SK-N-SH (cell line): ENCODE results near the gene CACNA2D1. TPM values are rescaled to one million over a fixed set of nuclear protein-coding genes. Genes with fewer than 3 reads are reported as not detected.

Experiments
- CTCF ChIA-PET: fragments of 300-600, 350-600 bp; formaldehyde crosslinking; extraction: SDS; loops from one replicate; lab custom pipeline; 2021; lab: Yijun Ruan, JAX
- POLR2A ChIA-PET: fragments of 350-600 bp; sonication (Branson Sonifier 250); formaldehyde crosslinking; extraction: SDS; loops from one replicate; lab custom pipeline; 2020; ENCODE audit warnings: antibody characterized with exemption, inconsistent platforms; lab: Yijun Ruan, JAX
- DNase-seq: peaks from one replicate; pipeline ENCODE4 v3.0.0; 2012
- H2AFZ ChIP-seq: fragments of 200-600 bp; sonication (generic); 2 replicates; pipeline ENCODE4 v1.8.1; 2016; ENCODE audit warnings: antibody characterized with exemption, mild to moderate bottlenecking, low read depth
- H3F3A ChIP-seq: fragments of 200-600 bp; sonication (generic); replicated peaks from 2 replicates; pipeline ENCODE3; 2016; ENCODE audit warnings: antibody characterized with exemption, mild to moderate bottlenecking; ENCODE audit not compliant: insufficient read depth
- H3K27ac ChIP-seq, 2 experiments: fragments of 200-500 bp in 1 of 2; fragments of 200-600 bp in 1 of 2; sonication (Bioruptor generic) in 1 of 2; sonication (generic), shearing (Covaris generic) in 1 of 2; 2 replicates each; pipeline versions ENCODE4 v1.5.1 to v1.6.1; 2014 to 2016; ENCODE audit warnings: low read depth in 2 of 2, inconsistent platforms in 1 of 2, low read length in 1 of 2, mild to moderate bottlenecking in 1 of 2, mixed read lengths in 1 of 2
- H3K27me3 ChIP-seq: fragments of 200-600 bp; sonication (generic), shearing (Covaris generic); 2 replicates; pipeline ENCODE4 v1.6.1; 2016; ENCODE audit warnings: mixed run types; ENCODE audit not compliant: insufficient read depth
- H3K36me3 ChIP-seq, 2 experiments: fragments of 200-500 bp in 1 of 2; fragments of 200-600 bp in 1 of 2; sonication (Bioruptor generic) in 1 of 2; sonication (generic) in 1 of 2; replicated peaks in 1 of 2; 2 replicates each; pipeline versions ENCODE3 to v1.5.1; 2014 to 2016; ENCODE audit warnings: low read length in 1 of 2, mild to moderate bottlenecking in 1 of 2; ENCODE audit not compliant: insufficient read depth in 2 of 2, control insufficient read depth in 1 of 2
- H3K4me1 ChIP-seq, 2 experiments: fragments of 200-500 bp in 1 of 2; fragments of 200-600 bp in 1 of 2; sonication (Bioruptor generic) in 1 of 2; sonication (generic), shearing (Covaris generic) in 1 of 2; 2 replicates each; pipeline versions ENCODE4 v1.5.1 to v1.6.1; 2014 to 2016; ENCODE audit warnings: low read depth in 1 of 2, low read length in 1 of 2, mixed run types in 1 of 2; ENCODE audit not compliant: insufficient read depth in 2 of 2, control insufficient read depth in 1 of 2
- H3K4me2 ChIP-seq: fragments of 200-600 bp; sonication (generic), shearing (Covaris generic); 2 replicates; pipeline ENCODE4 v1.6.1; 2017; ENCODE audit warnings: mixed run types
- H3K4me3 ChIP-seq, 2 experiments: fragments of 200-500 bp in 1 of 2; fragments of 200-600 bp in 1 of 2; sonication (Bioruptor generic) in 1 of 2; sonication (generic), shearing (Covaris generic) in 1 of 2; 2 replicates each; pipeline versions ENCODE4 v1.5.1 to v1.8.1; 2014 to 2016; ENCODE audit warnings: low read depth in 2 of 2, inconsistent platforms in 1 of 2, low read length in 1 of 2, mild to moderate bottlenecking in 1 of 2, mixed read lengths in 1 of 2, moderate library complexity in 1 of 2
- H3K79me2 ChIP-seq: fragments of 200-600 bp; sonication (generic); 2 replicates; pipeline ENCODE4 v1.8.1; 2017; ENCODE audit warnings: mild to moderate bottlenecking; ENCODE audit not compliant: insufficient read depth
- H3K9ac ChIP-seq: fragments of 200-600 bp; sonication (generic); 2 replicates; pipeline ENCODE4 v1.6.1; 2017; ENCODE audit warnings: mixed run types
- H3K9me2 ChIP-seq: fragments of 200-600 bp; sonication (generic); 2 replicates; pipeline ENCODE4 v1.6.1; 2017; ENCODE audit warnings: mixed run types
- H3K9me3 ChIP-seq: fragments of 200-600 bp; sonication (generic); 2 replicates; pipeline ENCODE4 v1.6.1; 2017; ENCODE audit warnings: mixed run types, mild to moderate bottlenecking, moderate library complexity
- H4K20me1 ChIP-seq: fragments of 200-600 bp; sonication (generic); 2 replicates; pipeline ENCODE4 v1.6.1; 2017; ENCODE audit warnings: mild to moderate bottlenecking, mixed run types; ENCODE audit not compliant: insufficient read depth
- CHD2 ChIP-seq: fragments of 150-350 bp; IDR thresholded peaks from 2 replicates; pipeline ENCODE4 v1.6.1; 2018; ENCODE audit warnings: low read length; ENCODE audit not compliant: partially characterized antibody
- EP300 ChIP-seq, 2 experiments: IDR thresholded peaks; 2 replicates each; pipeline versions ENCODE4 v1.4.0 to v1.6.1; 2012; ENCODE audit warnings: borderline replicate concordance in 1 of 2, low read depth in 1 of 2, low read length in 1 of 2
- EZH2phosphoT487 ChIP-seq: fragments of 200-600 bp; sonication (generic); IDR thresholded peaks from 2 replicates; pipeline ENCODE4 v1.6.1; 2017; ENCODE audit warnings: low read depth, mixed run types, mild to moderate bottlenecking, antibody characterized with exemption, moderate library complexity, borderline replicate concordance
- FOXJ3 ChIP-seq: sonication (generic); formaldehyde crosslinking; IDR thresholded peaks from 2 replicates; pipeline ENCODE4 v1.5.1; 2020; ENCODE audit warnings: mild to moderate bottlenecking, missing genetic modification reagents
- FOXM1 ChIP-seq: IDR thresholded peaks from 2 replicates; pipeline ENCODE4 v1.4.0; 2012; ENCODE audit warnings: low read depth, mild to moderate bottlenecking
- GATA2 ChIP-seq: sonication (generic); formaldehyde crosslinking; IDR thresholded peaks from 2 replicates; pipeline ENCODE4 v1.5.0; 2020; ENCODE audit warnings: mild to moderate bottlenecking, missing genetic modification reagents
- JUND ChIP-seq: IDR thresholded peaks from 2 replicates; pipeline ENCODE4 v1.4.0; 2012
- MXI1 ChIP-seq: IDR thresholded peaks from 2 replicates; pipeline ENCODE4 v1.6.1; 2012; ENCODE audit warnings: mild to moderate bottlenecking, low read depth, low read length, improper control_type of control experiment
- NFIC ChIP-seq: IDR thresholded peaks from 2 replicates; pipeline ENCODE4 v1.4.0; 2012; ENCODE audit warnings: borderline replicate concordance
- RAD21 ChIP-seq: IDR thresholded peaks from 2 replicates; pipeline ENCODE4 v1.6.1; 2012; ENCODE audit warnings: mild to moderate bottlenecking, low read length
- RCOR1 ChIP-seq: fragments of 150-350 bp; IDR thresholded peaks from 2 replicates; pipeline ENCODE4 v1.6.1; 2017; ENCODE audit warnings: antibody characterized with exemption, low read length
- RFX5 ChIP-seq: IDR thresholded peaks from 2 replicates; pipeline ENCODE4 v1.6.1; 2012; ENCODE audit warnings: mild to moderate bottlenecking, improper control_type of control experiment, low read length
- RXRA ChIP-seq: IDR thresholded peaks from 2 replicates; pipeline ENCODE4 v1.4.0; 2012; ENCODE audit warnings: low read depth, mild to moderate bottlenecking, borderline replicate concordance
- SMC3 ChIP-seq: IDR thresholded peaks from 2 replicates; pipeline ENCODE4 v1.6.1; 2012; ENCODE audit warnings: low read depth, low read length, improper control_type of control experiment
- TCF12 ChIP-seq: IDR thresholded peaks from 2 replicates; pipeline ENCODE4 v1.4.0; 2012
- YY1 ChIP-seq: IDR thresholded peaks from 2 replicates; pipeline ENCODE4 v1.4.0; 2012; ENCODE audit warnings: low read depth, mild to moderate bottlenecking
- WGBS: methylation state at CpG from one replicate; pipeline ENCODE4 v1.1.6; 2017; ENCODE audit warnings: low lambda C conversion rate; 5-methylcytosine and 5-hydroxymethylcytosine counted together
- polyA plus RNA-seq, 3 experiments: library from polyadenylated mRNA; depleted of rRNA; stranded (reverse); fragments of >200 nt; gene quantifications; 2 replicates each; pipeline ENCODE4 v1.2.3, GENCODE V29; 2012
- TF ChIP-seq, protein P1 (sequence below): IDR thresholded peaks from 2 replicates; pipeline ENCODE4 v1.4.0; 2012; ENCODE audit warnings: low read depth, borderline replicate concordance
- TF ChIP-seq, protein P2 (sequence below): IDR thresholded peaks from 2 replicates; pipeline ENCODE4; 2012
- TF ChIP-seq, protein P3 (sequence below): IDR thresholded peaks from 2 replicates; pipeline ENCODE4 v1.6.1; 2012; ENCODE audit warnings: mild to moderate bottlenecking, low read depth, low read length, moderate library complexity

Gene CACNA2D1
- polyA plus RNA-seq, 1 of the 3 experiments (the other 2 are of a cell fraction) = 3.4 TPM

DNA sequence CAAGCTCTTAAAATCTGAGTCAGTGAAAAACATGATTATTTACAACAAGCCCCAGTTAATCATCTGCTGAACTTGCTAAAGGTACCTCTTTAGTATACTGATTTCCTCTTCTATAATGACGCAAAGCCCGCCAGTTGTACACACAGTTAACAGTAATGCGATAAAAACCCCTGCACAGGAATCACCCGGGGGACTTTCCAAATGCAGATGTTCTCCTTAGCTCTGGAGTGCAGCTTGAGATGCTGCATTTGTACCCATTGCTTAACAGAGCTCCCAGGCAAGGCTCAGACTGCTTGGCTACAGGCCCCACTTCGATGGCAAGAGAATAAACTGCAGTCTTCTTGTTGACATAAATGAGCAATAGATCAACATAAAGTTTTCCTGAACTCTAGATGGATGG lies 394.1 kb downstream of the CACNA2D1 start:
- H3K79me2 ChIP-seq = no peaks in the 10 kb centered on the region

More for the DNA sequence above, 394.1 kb downstream of the CACNA2D1 start:
- Histone ChIP-seq H3K4me2 (peak overlapping the region; percentile 59), H3K9ac (peak overlapping the region; percentile 35), H3K36me3 (no peaks in the 10 kb centered on the region), H2AFZ (peak overlapping the region; percentile 55), H3K4me3 (no peak overlapping the region), H3K27me3 (no peaks in the 10 kb centered on the region), H3F3A (peaks cover 44% of the 10 kb centered on the region), H3K9me3 (no peaks in the 10 kb centered on the region), H3K27ac (peak overlapping the region; percentile 91 to 97), H3K4me1 (peaks cover 45 to 52% of the 10 kb centered on the region in 2 experiments), H3K9me2 (no peaks in the 10 kb centered on the region), H4K20me1 (no peaks in the 10 kb centered on the region)
- WGBS = 41% methylated on average over 5 of the region's 5 CpGs
- ChIA-PET CTCF (interaction anchor here (0.6 to 2.6 kb wide), 7 partner anchors 9 to 556 kb away, joined by 3 to 12 read pairs (median 4); no protein-coding TSS in a partner anchor), POLR2A (no interaction called here)
- TF ChIP-seq, protein P1, sequence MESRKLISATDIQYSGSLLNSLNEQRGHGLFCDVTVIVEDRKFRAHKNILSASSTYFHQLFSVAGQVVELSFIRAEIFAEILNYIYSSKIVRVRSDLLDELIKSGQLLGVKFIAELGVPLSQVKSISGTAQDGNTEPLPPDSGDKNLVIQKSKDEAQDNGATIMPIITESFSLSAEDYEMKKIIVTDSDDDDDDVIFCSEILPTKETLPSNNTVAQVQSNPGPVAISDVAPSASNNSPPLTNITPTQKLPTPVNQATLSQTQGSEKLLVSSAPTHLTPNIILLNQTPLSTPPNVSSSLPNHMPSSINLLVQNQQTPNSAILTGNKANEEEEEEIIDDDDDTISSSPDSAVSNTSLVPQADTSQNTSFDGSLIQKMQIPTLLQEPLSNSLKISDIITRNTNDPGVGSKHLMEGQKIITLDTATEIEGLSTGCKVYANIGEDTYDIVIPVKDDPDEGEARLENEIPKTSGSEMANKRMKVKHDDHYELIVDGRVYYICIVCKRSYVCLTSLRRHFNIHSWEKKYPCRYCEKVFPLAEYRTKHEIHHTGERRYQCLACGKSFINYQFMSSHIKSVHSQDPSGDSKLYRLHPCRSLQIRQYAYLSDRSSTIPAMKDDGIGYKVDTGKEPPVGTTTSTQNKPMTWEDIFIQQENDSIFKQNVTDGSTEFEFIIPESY = no peak
- TF ChIP-seq, protein P2, sequence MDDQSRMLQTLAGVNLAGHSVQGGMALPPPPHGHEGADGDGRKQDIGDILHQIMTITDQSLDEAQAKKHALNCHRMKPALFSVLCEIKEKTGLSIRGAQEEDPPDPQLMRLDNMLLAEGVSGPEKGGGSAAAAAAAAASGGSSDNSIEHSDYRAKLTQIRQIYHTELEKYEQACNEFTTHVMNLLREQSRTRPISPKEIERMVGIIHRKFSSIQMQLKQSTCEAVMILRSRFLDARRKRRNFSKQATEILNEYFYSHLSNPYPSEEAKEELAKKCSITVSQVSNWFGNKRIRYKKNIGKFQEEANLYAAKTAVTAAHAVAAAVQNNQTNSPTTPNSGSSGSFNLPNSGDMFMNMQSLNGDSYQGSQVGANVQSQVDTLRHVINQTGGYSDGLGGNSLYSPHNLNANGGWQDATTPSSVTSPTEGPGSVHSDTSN = peak; percentile 48
- TF ChIP-seq EZH2phosphoT487 (no peak), RXRA (no peak), NFIC (0 out of 2 replicates have a peak, but pooled peaks have one; percentile 9), SMC3 (no peak), YY1 (no peak), CHD2 (peak; percentile 52), RCOR1 (peak; percentile 78), JUND (0 out of 2 replicates have a peak, but pooled peaks have one; percentile 37), FOXJ3 (CRISPR knock-in tag) (no peak; the same call in 1 of the 2 replicates), EP300 (IDR thresholded peaks at IDR 0.05; ENCODE audit: borderline replicate concordance in 1 of 2, low read depth in 1 of 2, low read length in 1 of 2) (peak in 1 of 2 experiments; percentile 84; a peak in 2 of 4 replicates), GATA2 (CRISPR knock-in tag) (no peak; the same call in 1 of the 2 replicates), RAD21 (peak; percentile 15; the same call in 1 of the 2 replicates), RFX5 (no peak), FOXM1 (no peak), TCF12 (peak; percentile 22; the same call in 1 of the 2 replicates), MXI1 (peak; percentile 41; the same call in 1 of the 2 replicates)
- TF ChIP-seq, protein P3, sequence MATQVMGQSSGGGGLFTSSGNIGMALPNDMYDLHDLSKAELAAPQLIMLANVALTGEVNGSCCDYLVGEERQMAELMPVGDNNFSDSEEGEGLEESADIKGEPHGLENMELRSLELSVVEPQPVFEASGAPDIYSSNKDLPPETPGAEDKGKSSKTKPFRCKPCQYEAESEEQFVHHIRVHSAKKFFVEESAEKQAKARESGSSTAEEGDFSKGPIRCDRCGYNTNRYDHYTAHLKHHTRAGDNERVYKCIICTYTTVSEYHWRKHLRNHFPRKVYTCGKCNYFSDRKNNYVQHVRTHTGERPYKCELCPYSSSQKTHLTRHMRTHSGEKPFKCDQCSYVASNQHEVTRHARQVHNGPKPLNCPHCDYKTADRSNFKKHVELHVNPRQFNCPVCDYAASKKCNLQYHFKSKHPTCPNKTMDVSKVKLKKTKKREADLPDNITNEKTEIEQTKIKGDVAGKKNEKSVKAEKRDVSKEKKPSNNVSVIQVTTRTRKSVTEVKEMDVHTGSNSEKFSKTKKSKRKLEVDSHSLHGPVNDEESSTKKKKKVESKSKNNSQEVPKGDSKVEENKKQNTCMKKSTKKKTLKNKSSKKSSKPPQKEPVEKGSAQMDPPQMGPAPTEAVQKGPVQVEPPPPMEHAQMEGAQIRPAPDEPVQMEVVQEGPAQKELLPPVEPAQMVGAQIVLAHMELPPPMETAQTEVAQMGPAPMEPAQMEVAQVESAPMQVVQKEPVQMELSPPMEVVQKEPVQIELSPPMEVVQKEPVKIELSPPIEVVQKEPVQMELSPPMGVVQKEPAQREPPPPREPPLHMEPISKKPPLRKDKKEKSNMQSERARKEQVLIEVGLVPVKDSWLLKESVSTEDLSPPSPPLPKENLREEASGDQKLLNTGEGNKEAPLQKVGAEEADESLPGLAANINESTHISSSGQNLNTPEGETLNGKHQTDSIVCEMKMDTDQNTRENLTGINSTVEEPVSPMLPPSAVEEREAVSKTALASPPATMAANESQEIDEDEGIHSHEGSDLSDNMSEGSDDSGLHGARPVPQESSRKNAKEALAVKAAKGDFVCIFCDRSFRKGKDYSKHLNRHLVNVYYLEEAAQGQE = no peak
- peak; percentile 33 for DNase-seq
